ENCODE measurements around the gene RSPRY1. TPM values are rescaled to one million over a fixed set of nuclear protein-coding genes. Genes with fewer than 3 reads are reported as not detected.

Gene RSPRY1
- total RNA-seq, 4 donors from 2014 or later: 20.4 to 28.5 (median 24.6) TPM

- Histone ChIP-seq H3K36me3 (no peaks in the 10 kb centered on the region), H3K9me3 (no peaks in the 10 kb centered on the region), H3K4me3 (no peak overlapping the region), H3K27ac (peak overlapping the region; percentile 48 to 88 (median 73)), H3K4me1 (peaks cover 0 to 84% (median 25%) of the 10 kb centered on the region in 4 donors), H3K27me3 (no peaks in the 10 kb centered on the region)
- TF ChIP-seq CTCF (IDR thresholded peaks at IDR 0.05): no peak
- TF ChIP-seq EP300 (IDR thresholded peaks at IDR 0.05): no peak
- TF ChIP-seq POLR2A (IDR thresholded peaks at IDR 0.05): no peak
- WGBS, 2 donors: 44 to 63% methylated on average over 1 of the region's 1 CpG
- no peak for DNase-seq (ENCODE audit: low spot score in 2 of 2)
Measured at GRCh38 chr16:57277586-57277985, 91.5 kb downstream of the RSPRY1 start.

DNA sequence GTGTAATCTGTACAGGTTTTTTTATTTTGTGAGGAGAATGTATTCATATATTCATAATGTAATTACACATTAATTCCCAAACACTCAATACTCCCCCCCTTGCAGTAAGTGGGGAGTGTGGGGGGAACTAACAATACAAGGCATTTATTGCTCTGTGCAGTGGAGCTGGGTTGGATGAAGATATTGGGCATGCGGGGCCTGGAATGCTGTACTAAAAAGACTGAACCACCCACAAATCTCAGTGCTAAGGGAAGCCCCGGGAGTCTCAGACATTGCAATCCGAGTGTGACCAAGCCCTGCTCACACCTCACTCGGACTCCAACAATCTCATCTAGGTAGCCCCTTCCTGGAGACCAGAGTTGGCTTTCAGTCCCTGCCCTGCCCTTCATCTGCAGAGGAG, 92.4 kb downstream of the RSPRY1 start:
- TF ChIP-seq EP300 (IDR thresholded peaks at IDR 0.05) (peak in 1 of 2 donors; percentile 35), CTCF (IDR thresholded peaks at IDR 0.05) (no peak), POLR2A (IDR thresholded peaks at IDR 0.05) (peak in 1 of 2 donors; percentile 10)
- peaks cover 0 to 78% (median 25%) of the 10 kb centered on the region in 4 donors for H3K4me1 ChIP-seq
- H3K27me3 ChIP-seq: no peaks in the 10 kb centered on the region
- WGBS, 2 donors: 41 to 59% methylated on average over 3 to 4 of the region's 4 CpGs
- no peaks in the 10 kb centered on the region for H3K9me3 ChIP-seq
- H3K27ac ChIP-seq: peak overlapping the region in 3 of 4 donors; percentile 58 to 88 (median 88)
- no peaks in the 10 kb centered on the region for H3K36me3 ChIP-seq
- peak overlapping the region in 3 of 4 donors; percentile 1 to 30 (median 19) for H3K4me3 ChIP-seq
- DNase-seq (ENCODE audit: low spot score in 2 of 2): no peak

DNA sequence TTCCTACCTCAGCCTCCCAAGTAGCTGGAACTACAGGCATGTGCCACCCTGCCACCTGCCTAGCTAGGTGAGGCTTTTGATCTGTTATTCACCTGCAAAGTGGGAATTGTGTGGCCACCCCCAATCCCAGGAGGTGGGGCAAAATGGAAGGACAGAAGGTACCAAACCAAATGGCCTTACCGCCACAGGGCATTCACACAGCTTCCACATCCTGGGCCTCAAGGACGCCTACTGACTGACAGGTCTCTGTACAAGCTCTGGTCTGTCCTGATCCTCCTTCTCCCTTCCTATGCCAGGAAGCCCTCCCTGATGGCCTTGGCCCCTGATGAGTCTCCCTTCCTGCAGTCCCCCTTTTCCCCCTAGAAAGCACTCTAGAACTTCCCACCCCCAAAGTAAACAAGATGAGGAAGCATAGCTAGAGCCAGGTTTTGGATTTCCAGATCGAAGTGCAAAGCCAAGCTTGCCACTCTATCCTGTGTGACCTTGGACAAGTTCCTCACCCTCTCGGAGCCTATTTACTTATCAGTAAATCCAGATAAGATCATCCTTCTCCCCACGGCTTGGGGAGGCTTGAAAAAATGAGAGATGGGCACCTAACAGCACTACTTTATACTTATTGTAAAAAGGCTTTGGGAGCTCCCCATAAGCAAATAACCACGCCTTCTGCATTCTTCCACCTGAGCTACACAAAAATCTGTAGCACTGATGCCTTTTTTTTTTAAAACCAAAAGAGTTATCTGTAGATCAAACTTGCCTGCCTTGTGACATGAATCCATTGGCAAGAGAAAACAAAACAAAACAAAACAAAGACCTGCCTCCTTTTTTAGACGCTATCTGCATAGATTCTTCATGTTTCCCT, 93.9 kb downstream of the RSPRY1 start:
- H3K27me3 ChIP-seq: peaks cover 0 to 7% of the 10 kb centered on the region in 2 donors
- WGBS, 2 donors: 63 to 73% methylated on average over 7 of the region's 7 CpGs
- peak overlapping the region in 3 of 4 donors; percentile 58 to 88 (median 88) for H3K27ac ChIP-seq
- no peak overlapping the region for H3K4me3 ChIP-seq
- no peaks in the 10 kb centered on the region for H3K9me3 ChIP-seq
- H3K36me3 ChIP-seq: no peaks in the 10 kb centered on the region
- no peak for TF ChIP-seq EP300 (IDR thresholded peaks at IDR 0.05)
- TF ChIP-seq CTCF (IDR thresholded peaks at IDR 0.05): no peak
- TF ChIP-seq POLR2A (IDR thresholded peaks at IDR 0.05): no peak
- no peak for DNase-seq (ENCODE audit: low spot score in 2 of 2)
- H3K4me1 ChIP-seq: peaks cover 0 to 86% (median 36%) of the 10 kb centered on the region in 4 donors

DNA sequence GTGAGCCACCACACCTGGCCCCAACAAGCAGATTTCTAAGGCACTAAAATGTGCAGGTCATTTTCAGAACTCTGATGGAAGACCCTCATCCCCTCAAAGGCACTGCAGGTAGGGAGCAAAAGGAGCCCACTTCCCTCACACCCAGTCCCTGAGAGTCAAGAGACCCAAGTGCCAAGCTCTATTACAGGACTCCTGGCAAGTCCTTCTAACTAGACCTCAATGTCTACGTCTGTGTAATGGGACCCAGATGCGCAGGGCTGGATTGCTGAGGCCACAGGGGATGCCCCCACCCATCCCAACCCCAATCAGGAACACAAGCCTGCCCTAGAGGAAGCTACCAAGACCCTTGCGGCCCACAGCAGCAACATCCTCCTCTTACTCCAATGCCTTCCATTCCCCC, 95.7 kb downstream of the RSPRY1 start:
- no peak for DNase-seq (ENCODE audit: low spot score in 2 of 2)
- peak overlapping the region in 3 of 4 donors; percentile 80 to 88 (median 88) for H3K27ac ChIP-seq
- H3K27me3 ChIP-seq: peaks cover 0 to 7% of the 10 kb centered on the region in 2 donors
- TF ChIP-seq CTCF (IDR thresholded peaks at IDR 0.05) (no peak), POLR2A (IDR thresholded peaks at IDR 0.05) (no peak), EP300 (IDR thresholded peaks at IDR 0.05) (no peak)
- no peaks in the 10 kb centered on the region for H3K36me3 ChIP-seq
- peak overlapping the region in 1 of 4 donors; percentile 71 for H3K4me3 ChIP-seq
- no peaks in the 10 kb centered on the region for H3K9me3 ChIP-seq
- H3K4me1 ChIP-seq: peaks cover 0 to 75% (median 29%) of the 10 kb centered on the region in 4 donors
- WGBS, 2 donors: 85 to 100% methylated on average over 3 of the region's 3 CpGs

Measured in tibial nerve (tissue), 4 donors.